Body of pancreas (tissue), 4 donors: ENCODE measurements around the gene WDR93. TPM values are rescaled to one million over a fixed set of nuclear protein-coding genes. Genes with fewer than 3 reads are reported as not detected.

Experiments
- ATAC-seq: fragments of 150-250 bp; one replicate; pipeline ENCODE4 v1.9.1; 2016
- DNase-seq, 4 donors: peaks; one replicate each; pipeline ENCODE4 v3.0.0-alpha.2; 2019
- H3K27ac ChIP-seq, 4 donors: fragments of 200-600 bp; sonication (generic); 1 replicate in 3 of 4; 2 replicates in 1 of 4; pipeline versions ENCODE4 v1.5.1 to v1.6.1; 2016 to 2019; ENCODE audit warnings: mild to moderate bottlenecking in 1 of 4, mixed read lengths in 1 of 4, moderate library complexity in 1 of 4
- H3K27me3 ChIP-seq, 2 donors: fragments of 200-600 bp; sonication (generic); one replicate each; pipeline ENCODE4 v1.6.0; 2016; ENCODE audit warnings: mild to moderate bottlenecking in 1 of 2
- H3K36me3 ChIP-seq, 2 donors: fragments of 200-600 bp; sonication (generic); replicated peaks in 1 of 2; 2 replicates each; pipeline ENCODE4 v1.5.1; 2016; ENCODE audit warnings: low read depth in 2 of 2; ENCODE audit not compliant: insufficient read depth in 1 of 2
- H3K4me1 ChIP-seq: fragments of 200-600 bp; sonication (generic); one replicate; pipeline ENCODE4 v1.6.0; 2016
- H3K4me3 ChIP-seq, 2 donors: fragments of 200-600 bp; sonication (generic); 1 replicate in 1 of 2; 2 replicates in 1 of 2; pipeline ENCODE4 v1.5.1; 2016 to 2019
- H3K9me3 ChIP-seq, 3 donors: fragments of 200-600 bp; sonication (generic); 1 replicate in 2 of 3; 2 replicates in 1 of 3; pipeline ENCODE4 v1.5.1; 2016
- CTCF ChIP-seq, 7 experiments: fragments of 450-650 bp in 4 of 7; fragments of 200-600 bp in 3 of 7; sonication (generic) in 3 of 7; IDR thresholded peaks; one replicate each; pipeline ENCODE4 v1.5.1; 2016 to 2019; ENCODE audit warnings: antibody characterized with exemption in 7 of 7
- POLR2A ChIP-seq, 3 donors: fragments of 450-650 bp; IDR thresholded peaks; one replicate each; pipeline ENCODE4 v1.6.1; 2016; ENCODE audit warnings: antibody characterized with exemption in 3 of 3, mild to moderate bottlenecking in 2 of 3
- WGBS, 2 donors: methylation state at CpG; one replicate each; pipeline ENCODE4 v1.1.5; 2017; 5-methylcytosine and 5-hydroxymethylcytosine counted together
- intact Hi-C: fragments of 100-400 bp; cut with DNase I; formaldehyde crosslinking; loops from one replicate; pipeline ENCODE4 v1.15.1; 2023
- total RNA-seq, 2 donors: library from RNA; depleted of rRNA; stranded (reverse); fragments of >200 nt; gene quantifications; one replicate each; pipeline ENCODE4 v1.1.0, GENCODE V29; 2016

Gene WDR93
- total RNA-seq, 2 donors from 2014 or later = 0.66 TPM; not detected in 1

DNA sequence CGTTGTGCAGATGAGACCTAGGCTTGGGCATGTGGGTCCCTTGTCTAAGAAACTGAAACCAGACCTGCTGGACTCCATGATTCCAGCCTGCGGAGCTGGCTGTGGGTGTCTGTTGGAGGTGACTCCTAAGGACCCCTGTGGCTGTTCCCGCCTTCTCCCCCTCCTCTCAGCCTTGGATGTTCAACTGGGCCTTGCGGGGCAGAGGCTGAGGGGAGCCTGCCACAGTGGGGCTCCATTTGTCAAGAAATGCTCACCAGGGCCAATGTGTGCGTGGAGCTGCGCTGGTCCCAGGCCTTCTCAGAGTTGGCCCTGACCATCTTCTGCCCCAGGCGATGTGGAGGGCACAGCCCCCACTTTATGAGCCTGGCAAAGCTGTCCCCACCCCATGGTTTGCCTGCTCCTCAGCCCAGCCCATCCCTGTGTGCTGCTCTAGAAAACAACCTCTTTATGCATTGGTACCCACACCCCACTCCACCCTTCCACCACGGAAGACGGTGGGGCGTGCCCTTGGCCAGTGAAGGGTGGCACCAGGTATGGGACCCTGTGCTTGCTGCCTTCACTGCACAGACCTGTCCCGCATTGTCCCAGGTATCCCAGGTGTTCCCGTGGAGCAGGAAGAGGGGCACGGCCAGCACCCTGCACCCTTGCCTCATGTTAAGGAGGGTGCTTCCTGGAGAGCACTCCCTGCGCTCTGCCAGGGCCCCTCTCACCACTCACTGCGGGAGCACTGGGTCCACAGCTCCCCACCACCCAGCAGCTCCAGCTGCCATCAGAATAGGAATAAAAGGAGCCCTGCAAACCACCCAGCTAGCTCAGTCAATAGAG, 93.5 kb downstream of the WDR93 start:
- ATAC-seq (peak; percentile 11), DNase-seq (peak in 1 of 4 donors; percentile 22)
- intact Hi-C loops = no loop called here
- 73 to 90% methylated on average over 9 to 15 of the region's 15 CpGs for WGBS, 2 donors
- no peaks in the 10 kb centered on the region for H3K27me3 ChIP-seq
- TF ChIP-seq POLR2A (IDR thresholded peaks at IDR 0.05) = peak in 1 of 3 donors; percentile 18
- TF ChIP-seq CTCF (IDR thresholded peaks at IDR 0.05) = no peak
- peak overlapping the region; percentile 36 to 69 (median 54) for H3K27ac ChIP-seq
- H3K4me1 ChIP-seq = peaks cover 43% of the 10 kb centered on the region
- H3K36me3 ChIP-seq = peaks cover 0 to 7% of the 10 kb centered on the region in 2 donors
- no peak overlapping the region for H3K4me3 ChIP-seq
- H3K9me3 ChIP-seq = no peaks in the 10 kb centered on the region

DNA sequence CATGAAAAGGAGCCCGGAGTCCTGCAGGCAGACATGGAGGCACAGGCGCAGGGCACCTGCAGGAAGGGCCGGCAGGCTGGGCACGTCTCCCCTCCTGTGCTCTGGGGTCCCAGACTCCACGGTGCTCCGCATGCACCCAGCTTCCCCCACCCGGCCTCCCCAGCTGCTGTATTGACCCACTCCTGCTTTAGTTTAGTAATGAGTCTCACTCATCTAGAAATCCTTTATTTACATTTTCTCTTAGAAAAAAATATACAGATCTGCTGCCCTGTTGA, 94.0 kb downstream of the WDR93 start:
- H3K27me3 ChIP-seq = no peaks in the 10 kb centered on the region
- DNase-seq = no peak
- H3K9me3 ChIP-seq = no peaks in the 10 kb centered on the region
- WGBS, 2 donors = 88 to 94% methylated on average over 7 of the region's 7 CpGs
- peak overlapping the region; percentile 35 to 69 (median 54) for H3K27ac ChIP-seq
- H3K4me3 ChIP-seq = no peak overlapping the region
- peaks cover 43% of the 10 kb centered on the region for H3K4me1 ChIP-seq
- intact Hi-C loops = no loop called here
- TF ChIP-seq CTCF (IDR thresholded peaks at IDR 0.05) = no peak
- no peak for TF ChIP-seq POLR2A (IDR thresholded peaks at IDR 0.05)
- H3K36me3 ChIP-seq = peaks cover 0 to 7% of the 10 kb centered on the region in 2 donors
- ATAC-seq = no peak

- Histone ChIP-seq H3K36me3 (peaks cover under 1 to 9% of the 10 kb centered on the region in 2 donors), H3K27me3 (no peaks in the 10 kb centered on the region), H3K9me3 (no peaks in the 10 kb centered on the region), H3K4me1 (peaks cover 43% of the 10 kb centered on the region), H3K4me3 (no peak overlapping the region), H3K27ac (peak overlapping the region; percentile 35 to 69 (median 50))
- DNase-seq (peak in 1 of 4 donors; percentile 62), ATAC-seq (no peak)
- 41 to 58% methylated on average over 9 to 12 of the region's 13 CpGs for WGBS, 2 donors
- TF ChIP-seq CTCF (IDR thresholded peaks at IDR 0.05) = no peak
- no peak for TF ChIP-seq POLR2A (IDR thresholded peaks at IDR 0.05)
- intact Hi-C loops = no loop called here
Observed at GRCh38 chr15:89785064-89785773, 94.6 kb downstream of the WDR93 start.

DNA sequence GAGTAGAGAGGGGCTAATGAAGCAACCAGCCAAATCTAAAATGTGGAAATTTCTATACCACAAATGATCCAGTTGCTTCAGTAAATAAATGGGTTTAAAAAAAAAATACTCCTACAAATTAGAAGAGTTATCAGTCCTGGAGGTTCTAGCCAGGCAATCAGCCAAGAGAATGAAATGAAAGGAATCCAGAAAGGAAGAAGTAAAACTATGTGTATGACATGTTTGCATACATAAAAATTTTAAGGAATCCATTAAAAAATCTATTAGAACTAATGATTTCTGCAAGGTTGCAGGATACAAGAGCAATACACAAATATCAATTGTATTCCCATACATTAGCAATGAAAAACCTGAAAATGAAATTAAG, 95.1 kb downstream of the WDR93 start:
- ATAC-seq (no peak), DNase-seq (no peak)
- no peak overlapping the region for H3K4me3 ChIP-seq
- TF ChIP-seq CTCF (IDR thresholded peaks at IDR 0.05) = no peak
- TF ChIP-seq POLR2A (IDR thresholded peaks at IDR 0.05) = no peak
- peaks cover 3 to 14% of the 10 kb centered on the region in 2 donors for H3K36me3 ChIP-seq
- H3K9me3 ChIP-seq = no peaks in the 10 kb centered on the region
- H3K27ac ChIP-seq = peak overlapping the region in 3 of 4 donors; percentile 35 to 69 (median 44)
- intact Hi-C loops = no loop called here
- H3K27me3 ChIP-seq = no peaks in the 10 kb centered on the region
- H3K4me1 ChIP-seq = peaks cover 43% of the 10 kb centered on the region
